ENCODE measurements around the gene ADGRG3. TPM values are rescaled to one million over a fixed set of nuclear protein-coding genes. Genes with fewer than 3 reads are reported as not detected.

ADGRG3 gene
- total RNA-seq, 1 experiment from 2014 or later = not detected

GRCh38 chr16:57626420-57627170 is 41.5 kb upstream of the ADGRG3 start:
- H3K79me2 ChIP-seq (ENCODE audit: low read depth) = peaks cover 77% of the 10 kb centered on the region

GRCh38 chr16:57627184-57627871 is 40.8 kb upstream of the ADGRG3 start:
- TF ChIP-seq EZH2 (IDR thresholded peaks at IDR 0.05; ENCODE audit: low read depth) = no peak
- TF ChIP-seq CTCF (conservative IDR thresholded peaks at IDR 0.05) = no peak; the same call in 1 of the 2 replicates
- Histone ChIP-seq H3K9me3 (ENCODE audit: insufficient read depth, low read depth) (no peaks in the 10 kb centered on the region), H3F3A (ENCODE audit: insufficient read depth, low read depth) (peaks cover 47% of the 10 kb centered on the region), H3K9me2 (ENCODE audit: insufficient read depth) (no peaks in the 10 kb centered on the region), H3K4me2 (peak overlapping the region; percentile 81), H2AFZ (no peak overlapping the region), H3K79me2 (ENCODE audit: low read depth) (peaks cover 77% of the 10 kb centered on the region), H3K4me3 (no peak overlapping the region), H3K27ac (peak overlapping the region; percentile 75), H3K36me3 (ENCODE audit: low read depth) (no peaks in the 10 kb centered on the region), H3K27me3 (ENCODE audit: insufficient read depth, low read depth) (no peaks in the 10 kb centered on the region), H4K20me1 (ENCODE audit: insufficient read depth) (peaks cover 8% of the 10 kb centered on the region), H3K4me1 (replicated peaks; ENCODE audit: insufficient read depth) (peaks cover 97% of the 10 kb centered on the region)
- BruUV-seq (replicated peaks) = no TSS peak
- peak; percentile 70 to 88 for DNase-seq
- CTCF ChIA-PET = interaction anchor here (0.6 to 2.1 kb wide), 4 partner anchors 16 to 296 kb away, joined by 4 to 11 read pairs (median 6); no protein-coding TSS in a partner anchor
- POLR2A ChIA-PET (ENCODE audit: unreplicated experiment) = interaction anchor here (1.0 kb wide), 1 partner anchor 16 kb away, joined by 13 read pairs; no protein-coding TSS in a partner anchor
- intact Hi-C loops (cut with micrococcal nuclease; ENCODE audit: unreplicated experiment) = no loop called here

More at GRCh38 chr16:57626420-57627170, 41.5 kb upstream of the ADGRG3 start:
- no TSS peak for BruUV-seq (replicated peaks)
- Histone ChIP-seq H3K9me2 (ENCODE audit: insufficient read depth) (no peaks in the 10 kb centered on the region), H3F3A (ENCODE audit: insufficient read depth, low read depth) (peaks cover 55% of the 10 kb centered on the region), H3K4me2 (peak overlapping the region; percentile 81; the same call in 1 of the 2 replicates), H3K9me3 (ENCODE audit: insufficient read depth, low read depth) (no peaks in the 10 kb centered on the region), H4K20me1 (ENCODE audit: insufficient read depth) (peaks cover 7% of the 10 kb centered on the region), H3K27me3 (ENCODE audit: insufficient read depth, low read depth) (no peaks in the 10 kb centered on the region), H3K4me1 (replicated peaks; ENCODE audit: insufficient read depth) (peaks cover 97% of the 10 kb centered on the region), H3K4me3 (no peak overlapping the region), H3K27ac (0 out of 2 replicates have a peak overlapping the region, but pooled peaks have one; percentile 75), H3K36me3 (ENCODE audit: low read depth) (no peaks in the 10 kb centered on the region), H2AFZ (no peak overlapping the region)
- DNase-seq = no peak
- TF ChIP-seq CTCF (conservative IDR thresholded peaks at IDR 0.05) = no peak
- ChIA-PET CTCF (interaction anchor here (0.6 to 2.1 kb wide), 4 partner anchors 17 to 568 kb away, joined by 5 to 11 read pairs (median 6); no protein-coding TSS in a partner anchor), POLR2A (ENCODE audit: unreplicated experiment) (interaction anchor here (0.5 to 1.0 kb wide), 2 partner anchors 17 to 112 kb away, joined by 12 to 13 read pairs; no protein-coding TSS in a partner anchor)
- intact Hi-C loops (cut with micrococcal nuclease; ENCODE audit: unreplicated experiment) = no loop called here

- DNase-seq = peak; percentile 86 to 89
- ChIA-PET CTCF (interaction anchor here (1.7 to 2.1 kb wide), 2 partner anchors 28 to 37 kb away, joined by 4 to 6 read pairs; no protein-coding TSS in a partner anchor), POLR2A (ENCODE audit: unreplicated experiment) (interaction anchor here (0.6 to 1.0 kb wide), 4 partner anchors 9 to 497 kb away, joined by 3 to 17 read pairs (median 6); no protein-coding TSS in a partner anchor)
- Histone ChIP-seq H3F3A (ENCODE audit: insufficient read depth, low read depth) (peaks cover 45% of the 10 kb centered on the region), H3K36me3 (ENCODE audit: low read depth) (no peaks in the 10 kb centered on the region), H2AFZ (no peak within 1 kb of the TSS), H3K9me3 (ENCODE audit: insufficient read depth, low read depth) (no peaks in the 10 kb centered on the region), H3K4me3 (peak within 1 kb of the TSS; percentile 44; the same call in 1 of the 2 replicates), H3K27ac (peak within 1 kb of the TSS; percentile 75), H3K27me3 (ENCODE audit: insufficient read depth, low read depth) (no peaks in the 10 kb centered on the region), H4K20me1 (ENCODE audit: insufficient read depth) (peaks cover 16% of the 10 kb centered on the region), H3K4me1 (replicated peaks; ENCODE audit: insufficient read depth) (peaks cover 97% of the 10 kb centered on the region), H3K79me2 (ENCODE audit: low read depth) (peaks cover 80% of the 10 kb centered on the region), H3K4me2 (peak within 1 kb of the TSS; percentile 81), H3K9me2 (ENCODE audit: insufficient read depth) (no peaks in the 10 kb centered on the region)
- TF ChIP-seq EZH2 (IDR thresholded peaks at IDR 0.05; ENCODE audit: low read depth) (no peak), CTCF (conservative IDR thresholded peaks at IDR 0.05) (peak; percentile 28; the same call in 1 of the 2 replicates)
- intact Hi-C loops (cut with micrococcal nuclease; ENCODE audit: unreplicated experiment) = loop anchor here (1.0 kb wide), 1 partner anchor 15 kb away; no protein-coding TSS in a partner anchor
- TSS peak; percentile 39 for BruUV-seq (replicated peaks)
Measured at GRCh38 chr16:57628008-57628781, 39.9 kb upstream of the ADGRG3 start, which contains the start of gene ADGRG1. Gene ADGRG1 (plus strand): TSS chr16:57628630. CDS start chr16:57650288, 21,658 bp downstream.

Data from PC-9 (cell line).